Measurements from ENCODE around the gene BMP2K. TPM values are rescaled to one million over a fixed set of nuclear protein-coding genes. Genes with fewer than 3 reads are reported as not detected.

Gene BMP2K
- total and polyA plus RNA-seq, 2 of the 8 experiments (the other 6 are each of a cell fraction or from before 2014, with no cell fraction given) = 15.6 to 24.1 TPM

DNA sequence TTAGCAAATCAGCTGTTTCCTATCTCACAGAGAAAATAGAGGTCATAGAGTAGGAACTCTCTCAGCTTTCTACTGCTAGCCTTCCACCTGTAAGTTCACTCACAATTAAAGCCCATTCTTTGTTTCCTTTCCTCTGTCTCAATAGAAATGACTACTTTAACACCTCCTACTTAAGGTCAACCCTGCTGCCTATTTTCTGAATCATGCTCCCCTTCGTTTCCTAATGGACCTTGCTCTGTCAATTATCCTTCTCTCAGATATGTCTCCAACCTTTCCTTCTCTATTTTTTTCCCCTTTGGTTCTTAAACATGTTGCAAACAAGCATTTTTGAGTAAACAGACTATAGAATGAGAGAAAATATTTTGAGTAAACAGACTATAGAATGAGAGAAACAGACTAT, 168.2 kb downstream of the BMP2K start:
- Histone ChIP-seq H3K9me3 (ENCODE audit: insufficient read depth in 2 of 2, low read depth in 1 of 2, low read length in 1 of 2) (no peaks in the 10 kb centered on the region), H3K79me1 (ENCODE audit: low read depth, low read length) (no peaks in the 10 kb centered on the region), H2AFZ (ENCODE audit: low read length) (no peak overlapping the region), H4K20me1 (replicated peaks in 1 of 2; ENCODE audit: control insufficient read depth in 1 of 2, insufficient read depth in 2 of 2, low read length in 2 of 2) (peaks cover 0 to 2% of the 10 kb centered on the region in 2 experiments), H2AK5ac (ENCODE audit: low read depth, low read length) (no peak overlapping the region), H3K23me2 (ENCODE audit: low read depth, low read length) (no peaks in the 10 kb centered on the region; the same call in 1 of the 2 replicates), H3K4me2 (ENCODE audit: insufficient read depth in 1 of 2, low read depth in 2 of 2, low read length in 2 of 2) (no peak overlapping the region), H4K8ac (ENCODE audit: extremely low read depth, insufficient read depth, low read length) (no peak overlapping the region), H3K4me1 (replicated peaks in 1 of 4; ENCODE audit: control insufficient read depth in 3 of 4, insufficient read depth in 4 of 4, low read length in 3 of 4) (peaks cover 0 to 2% (median 0%) of the 10 kb centered on the region in 4 experiments; a peak in 1 of 7 replicates), H3K27ac (ENCODE audit: low read depth, low read length) (no peak overlapping the region), H3K79me2 (ENCODE audit: control insufficient read depth in 1 of 2, insufficient read depth in 2 of 2, low read length in 2 of 2) (no peaks in the 10 kb centered on the region), H2BK120ac (replicated peaks; ENCODE audit: low read depth, low read length) (no peak overlapping the region), H2BK5ac (ENCODE audit: low read depth, low read length) (no peak overlapping the region), H3K23ac (ENCODE audit: insufficient read length) (no peak overlapping the region), H3K9ac (replicated peaks in 1 of 4; ENCODE audit: extremely low read depth in 1 of 4, low read depth in 3 of 4, low read length in 3 of 4) (no peak overlapping the region), H3K27me3 (replicated peaks in 1 of 4; ENCODE audit: control insufficient read depth in 3 of 4, extremely low read depth in 1 of 4, insufficient read depth in 3 of 4, low read length in 3 of 4) (peaks cover 0 to 13% (median 3%) of the 10 kb centered on the region in 4 experiments; a peak in 4 of 7 replicates), H4K5ac (ENCODE audit: insufficient read length, low read depth, low read length) (no peak overlapping the region), H3K4me3 (ENCODE audit: extremely low read depth in 1 of 4, insufficient read depth in 2 of 4, low read depth in 3 of 4, low read length in 4 of 4) (no peak overlapping the region), H2BK15ac (ENCODE audit: low read length) (no peak overlapping the region), H4K91ac (replicated peaks; ENCODE audit: insufficient read length, low read length) (no peak overlapping the region), H3K4ac (replicated peaks; ENCODE audit: insufficient read length, low read depth, low read length) (no peak overlapping the region), H3K14ac (ENCODE audit: insufficient read length) (no peak overlapping the region), H3K36me3 (ENCODE audit: control insufficient read depth in 2 of 4, insufficient read depth in 4 of 4, low read length in 3 of 4) (no peaks in the 10 kb centered on the region), H3K18ac (ENCODE audit: extremely low read depth, low read length) (no peak overlapping the region), H3K56ac (replicated peaks; ENCODE audit: insufficient read length, low read depth, low read length) (no peak overlapping the region), H2BK20ac (ENCODE audit: low read length) (no peak overlapping the region), H2BK12ac (ENCODE audit: low read depth, low read length) (no peak overlapping the region)
- TF ChIP-seq CREB1 (IDR thresholded peaks at IDR 0.05) (no peak), SP1 (IDR thresholded peaks at IDR 0.05; ENCODE audit: low read depth, low read length) (no peak), CBX8 (IDR thresholded peaks at IDR 0.05; ENCODE audit: borderline replicate concordance, low read depth, low read length) (no peak), SIX5 (IDR thresholded peaks at IDR 0.05; ENCODE audit: low read depth, low read length) (no peak), BACH1 (IDR thresholded peaks at IDR 0.05; ENCODE audit: low read length) (no peak)
- TF ChIP-seq, protein P1, sequence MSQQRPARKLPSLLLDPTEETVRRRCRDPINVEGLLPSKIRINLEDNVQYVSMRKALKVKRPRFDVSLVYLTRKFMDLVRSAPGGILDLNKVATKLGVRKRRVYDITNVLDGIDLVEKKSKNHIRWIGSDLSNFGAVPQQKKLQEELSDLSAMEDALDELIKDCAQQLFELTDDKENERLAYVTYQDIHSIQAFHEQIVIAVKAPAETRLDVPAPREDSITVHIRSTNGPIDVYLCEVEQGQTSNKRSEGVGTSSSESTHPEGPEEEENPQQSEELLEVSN (IDR thresholded peaks at IDR 0.05) = no peak
- ChIA-PET CTCF (ENCODE audit: partially characterized antibody) (no interaction called here), POLR2A (ENCODE audit: partially characterized antibody) (no interaction called here)
- DNase-seq (ENCODE audit: low read depth in 1 of 2, low spot score in 2 of 2) = no peak
- FAIRE-seq = no peak
- WGBS, 2 experiments (ENCODE audit: extremely low coverage in 1 of 2, insufficient coverage in 1 of 2, insufficient read length in 1 of 2, insufficient replicate concordance in 2 of 2, low coverage in 1 of 2, low lambda C conversion rate in 2 of 2, missing lambda C conversion rate in 1 of 2) = 88% methylated on average over 1 of the region's 1 CpG; no CpG with 5 or more reads in 1 of the 2 experiments
